Left renal cortex interstitium (tissue), 4 donors: ENCODE measurements around the gene PBX1. TPM values are rescaled to one million over a fixed set of nuclear protein-coding genes. Genes with fewer than 3 reads are reported as not detected.

Source experiments
- DNase-seq, 4 donors: peaks; one replicate each; pipeline ENCODE4 v3.0.0-alpha.2; 2013; ENCODE audit warnings: low read depth in 4 of 4, low spot score in 2 of 4, missing footprints in 1 of 4
- polyA plus RNA-seq, 4 donors: library from polyadenylated mRNA; unstranded; fragments of 120-200 nt; gene quantifications; one replicate each; pipeline ENCODE4 v1.2.1, GENCODE V29; 2013; ENCODE audit not compliant: insufficient read length in 4 of 4

The PBX1 gene
- polyA plus RNA-seq, 4 donors = 156 to 177 (median 163) TPM

- DNase-seq = no peak
Measured at GRCh38 chr1:164688791-164689190, 129.8 kb downstream of the PBX1 start.

DNA sequence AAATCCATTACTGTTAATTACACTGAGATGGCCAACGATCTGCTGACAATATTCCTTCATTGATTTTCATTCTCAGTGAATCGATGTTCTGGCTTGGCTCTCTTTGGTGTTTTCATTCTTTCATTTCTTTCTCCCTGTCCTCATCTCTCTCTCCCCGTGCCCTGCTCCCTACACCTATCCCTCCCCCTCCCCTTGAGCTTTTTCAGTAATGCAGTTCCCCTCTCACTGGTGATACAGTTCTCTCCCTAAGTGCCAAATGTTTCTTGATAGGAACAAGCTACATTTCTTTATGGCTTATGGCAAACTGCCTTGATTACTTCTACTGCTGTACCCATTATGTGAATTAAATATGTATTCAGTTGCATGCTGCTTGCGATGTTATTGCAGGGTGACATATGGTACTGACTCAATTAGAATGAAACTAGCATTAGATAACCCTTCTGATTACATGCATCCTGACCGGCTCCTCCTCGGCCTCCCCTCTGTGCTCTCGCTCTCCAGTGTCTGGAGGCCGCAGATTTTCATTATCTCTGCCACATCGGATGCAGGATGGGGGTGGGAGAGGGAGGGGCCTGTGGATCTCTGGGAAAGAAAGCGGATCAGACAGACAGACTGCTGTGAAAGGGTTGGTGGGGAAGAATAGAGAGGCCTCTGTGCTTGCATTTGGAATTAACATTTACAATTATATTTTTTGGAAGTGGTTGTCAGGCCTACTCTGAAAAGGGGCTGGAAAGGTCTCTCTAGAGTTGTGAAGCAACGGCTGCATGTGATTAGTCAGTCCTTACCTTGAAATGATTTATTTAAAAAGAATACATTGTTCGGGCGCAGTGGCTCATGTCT lies 130.9 kb downstream of the PBX1 start:
- no peak for DNase-seq

DNA sequence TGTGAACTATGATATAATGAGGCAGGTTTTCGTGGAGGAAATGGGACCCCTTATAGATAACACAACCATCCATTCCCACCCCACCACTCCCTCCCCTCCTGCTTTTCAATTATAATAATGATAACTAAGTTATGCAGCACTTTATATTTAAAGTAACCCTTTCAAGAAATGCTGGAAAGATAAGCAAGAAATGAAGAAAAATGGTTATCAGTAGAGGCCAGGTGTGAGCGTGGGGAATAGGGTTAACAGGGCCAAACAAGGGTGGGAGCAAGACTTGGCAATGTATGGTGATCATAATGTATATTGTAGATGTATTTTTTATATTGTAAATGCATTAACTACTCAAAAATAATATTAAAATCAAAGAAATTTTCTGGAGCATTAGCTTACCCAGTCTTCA lies 133.4 kb downstream of the PBX1 start:
- DNase-seq = no peak

DNA sequence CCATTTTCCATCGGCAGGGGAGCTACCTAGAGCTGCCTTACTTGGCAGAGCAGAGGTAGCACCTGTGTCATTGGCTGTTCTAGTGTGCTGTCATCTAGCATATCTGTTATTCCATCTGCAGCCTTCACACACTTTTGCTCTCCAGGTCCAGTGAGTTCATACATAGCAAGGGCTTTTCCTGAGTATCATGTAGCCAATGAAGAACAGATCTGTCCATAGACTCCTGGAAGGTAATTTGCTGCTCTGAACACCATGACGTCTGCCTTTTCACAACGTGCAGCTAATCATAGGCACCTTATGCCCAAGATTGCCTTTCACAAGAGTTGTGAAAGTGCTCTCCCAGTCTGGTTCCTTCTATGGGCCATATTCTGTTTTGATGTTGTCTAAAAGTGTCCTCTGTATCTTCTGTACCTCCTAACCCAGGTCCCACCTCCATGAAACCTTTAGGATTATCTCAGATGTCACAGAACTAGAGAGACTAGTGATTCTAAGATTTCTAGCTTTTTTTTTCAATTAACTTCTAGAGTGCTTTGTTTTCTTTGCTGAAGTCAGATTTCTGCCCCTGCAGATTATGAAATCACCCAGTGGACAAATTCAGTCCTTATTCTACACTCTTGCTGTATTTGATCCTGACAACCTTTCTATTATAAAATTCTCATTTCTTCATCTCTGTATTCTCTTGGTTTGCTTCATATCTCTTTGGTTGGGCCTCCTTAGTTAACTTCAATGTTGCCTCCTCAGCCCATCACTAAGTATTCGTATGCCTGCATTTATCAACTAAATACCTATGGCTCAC lies 134.8 kb downstream of the PBX1 start:
- no peak for DNase-seq

- DNase-seq = no peak
Measured at GRCh38 chr1:164694505-164694904, 135.5 kb downstream of the PBX1 start.

- no peak for DNase-seq
Measured at GRCh38 chr1:164695956-164696665, 137.1 kb downstream of the PBX1 start.

DNA sequence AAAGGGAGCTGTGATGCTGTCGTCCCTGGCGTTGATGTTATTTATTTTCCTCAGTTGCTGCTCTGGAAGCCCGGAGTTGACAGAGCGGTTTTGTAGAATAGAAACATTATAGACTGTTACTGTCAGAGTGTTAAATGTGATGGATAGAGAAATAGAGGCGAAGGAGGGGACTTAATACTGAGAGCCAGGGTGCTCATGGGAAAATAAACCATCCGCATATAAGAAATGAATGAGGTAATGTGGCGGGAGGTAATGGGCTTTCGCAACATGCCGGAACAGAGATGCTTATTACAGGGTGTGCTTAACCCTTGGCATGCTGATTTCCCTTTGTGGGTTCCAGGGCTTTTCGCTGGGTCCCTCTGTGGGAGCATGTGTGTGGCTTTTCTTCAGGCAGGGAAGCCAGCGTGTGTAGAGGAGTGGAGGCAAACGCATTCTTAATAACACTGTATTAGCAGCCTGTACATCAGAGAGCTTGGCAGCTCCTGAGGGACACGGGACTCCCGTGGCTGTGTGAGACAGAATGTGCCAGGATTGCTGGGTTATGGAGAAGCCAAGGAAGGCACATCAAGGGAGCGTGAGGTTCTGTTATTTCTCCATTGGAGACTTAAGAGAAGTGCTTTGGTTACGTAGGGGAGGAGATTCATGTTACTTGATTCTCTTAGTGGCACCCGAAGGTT lies 141.0 kb downstream of the PBX1 start:
- DNase-seq = no peak

GRCh38 chr1:164700683-164701082 lies 141.7 kb downstream of the PBX1 start:
- no peak for DNase-seq

GRCh38 chr1:164701189-164701761 lies 142.3 kb downstream of the PBX1 start:
- DNase-seq = no peak

DNA sequence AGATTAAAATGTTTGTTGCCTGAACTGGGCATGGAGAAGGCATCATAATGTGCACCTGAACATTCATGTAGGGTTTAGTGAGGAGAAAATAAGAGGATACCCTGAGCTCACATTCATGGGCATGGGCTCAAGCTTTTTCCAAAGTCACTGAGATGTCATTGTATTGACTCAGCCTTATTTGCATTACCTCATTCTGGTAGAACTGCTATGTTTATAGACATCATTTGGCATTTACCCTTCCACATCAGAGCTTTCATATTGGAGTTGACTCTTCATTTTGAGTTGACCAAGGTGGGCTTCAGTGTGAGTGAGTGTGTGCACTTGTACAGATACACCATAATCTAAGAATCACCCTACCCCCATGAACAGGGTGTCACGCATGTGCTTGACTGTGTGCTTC lies 143.2 kb downstream of the PBX1 start:
- DNase-seq = no peak

- DNase-seq = no peak
Measured at GRCh38 chr1:164702664-164703063, 143.7 kb downstream of the PBX1 start.

DNA sequence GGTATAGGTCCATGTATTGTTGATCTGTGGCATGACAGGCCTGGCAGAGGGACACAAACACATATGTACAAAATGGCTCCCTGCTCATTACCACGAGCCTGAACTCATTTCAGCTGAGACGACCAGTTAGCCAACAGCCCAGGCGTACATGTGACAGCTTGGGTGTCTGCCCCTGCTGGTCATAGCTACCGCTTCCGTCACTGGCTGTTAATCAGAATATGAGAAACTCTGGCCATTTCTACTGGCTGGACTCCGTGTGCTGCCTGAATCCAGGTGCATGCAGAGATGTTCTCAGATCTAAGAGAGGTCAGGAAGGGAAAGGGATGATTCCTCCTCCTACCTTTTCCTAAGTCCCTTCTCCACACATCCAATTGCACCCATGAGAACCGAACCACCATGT lies 144.5 kb downstream of the PBX1 start:
- DNase-seq = no peak

DNA sequence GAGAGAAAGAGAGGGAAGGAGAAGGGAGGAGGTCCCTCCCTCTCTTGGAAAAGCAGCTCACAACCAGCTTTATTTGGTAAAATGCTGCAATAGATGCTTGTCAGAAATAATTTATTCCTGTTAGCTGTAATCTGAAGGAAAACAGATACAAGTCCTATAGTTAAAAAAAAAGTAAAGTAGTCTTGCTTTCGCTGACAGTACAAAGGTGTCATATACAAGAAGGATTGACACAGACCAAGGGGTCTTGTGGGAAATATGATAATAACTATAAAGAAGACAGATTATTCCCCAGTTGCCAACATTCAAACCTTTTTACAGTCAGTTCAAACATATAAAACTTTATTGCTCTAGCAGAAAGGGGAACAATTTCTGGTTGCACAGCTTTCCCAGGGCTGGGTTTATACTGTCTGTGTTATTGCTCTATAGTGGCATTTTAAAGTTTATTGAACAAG lies 145.0 kb downstream of the PBX1 start:
- no peak for DNase-seq

DNA sequence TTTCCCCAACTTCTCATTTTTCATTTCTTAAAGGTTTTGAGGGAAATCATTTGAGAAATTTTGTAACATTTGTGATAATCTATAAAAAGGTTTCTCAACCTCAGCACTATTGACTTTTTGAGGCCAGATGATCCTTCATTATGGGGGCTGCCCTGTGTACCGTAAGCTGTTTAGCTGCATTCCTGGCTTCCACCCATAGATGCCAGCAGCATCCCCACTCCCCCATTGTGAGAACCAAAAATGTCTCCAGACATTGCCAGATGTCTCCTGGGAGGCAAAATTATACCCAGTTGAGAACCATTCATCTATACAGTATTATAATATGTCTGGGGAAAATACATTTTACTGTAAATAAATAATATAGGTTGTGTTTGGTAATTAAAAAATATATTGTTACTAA lies 146.0 kb downstream of the PBX1 start:
- no peak for DNase-seq

DNA sequence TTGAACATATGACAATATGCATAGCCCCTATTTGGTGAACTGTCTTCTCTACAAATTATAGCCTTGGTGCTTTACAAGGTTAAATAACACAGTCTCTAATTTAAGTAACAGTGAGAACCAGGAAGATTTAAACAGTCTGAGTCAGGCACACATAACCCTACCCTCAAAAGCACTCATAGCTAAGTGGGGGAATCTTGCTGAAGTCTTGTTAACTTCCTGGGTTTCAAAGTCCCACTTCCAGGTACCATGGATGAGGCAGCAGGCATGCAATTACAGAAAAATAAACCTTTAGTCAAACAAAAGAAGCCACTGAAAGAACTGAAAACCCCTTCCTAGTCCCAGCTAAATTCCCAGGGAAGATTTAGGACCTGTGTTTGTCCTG lies 147.6 kb downstream of the PBX1 start:
- no peak for DNase-seq

- no peak for DNase-seq
Measured at GRCh38 chr1:164707868-164708331, 148.9 kb downstream of the PBX1 start.

- DNase-seq = no peak
Measured at GRCh38 chr1:164708596-164708995, 149.6 kb downstream of the PBX1 start.

DNA sequence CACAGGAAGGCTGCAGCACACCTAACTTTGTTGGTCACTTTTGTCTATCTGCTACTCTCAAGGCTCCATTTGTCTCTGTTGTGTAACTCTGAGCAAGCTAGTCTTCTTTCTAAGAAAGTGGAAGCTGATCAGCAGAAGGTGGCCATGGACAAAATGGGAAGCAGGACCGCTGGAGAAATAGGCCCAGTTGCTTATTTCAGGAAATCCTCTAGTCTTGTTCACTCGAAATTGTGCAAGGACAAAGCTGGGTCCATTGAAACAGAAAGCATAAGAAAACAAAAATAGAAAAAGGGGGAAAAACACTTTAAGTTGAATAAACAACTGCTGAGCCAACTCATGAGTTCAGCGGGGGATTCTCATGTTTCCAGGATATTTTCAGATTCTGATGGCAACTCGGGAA lies 150.1 kb downstream of the PBX1 start:
- DNase-seq = no peak

DNA sequence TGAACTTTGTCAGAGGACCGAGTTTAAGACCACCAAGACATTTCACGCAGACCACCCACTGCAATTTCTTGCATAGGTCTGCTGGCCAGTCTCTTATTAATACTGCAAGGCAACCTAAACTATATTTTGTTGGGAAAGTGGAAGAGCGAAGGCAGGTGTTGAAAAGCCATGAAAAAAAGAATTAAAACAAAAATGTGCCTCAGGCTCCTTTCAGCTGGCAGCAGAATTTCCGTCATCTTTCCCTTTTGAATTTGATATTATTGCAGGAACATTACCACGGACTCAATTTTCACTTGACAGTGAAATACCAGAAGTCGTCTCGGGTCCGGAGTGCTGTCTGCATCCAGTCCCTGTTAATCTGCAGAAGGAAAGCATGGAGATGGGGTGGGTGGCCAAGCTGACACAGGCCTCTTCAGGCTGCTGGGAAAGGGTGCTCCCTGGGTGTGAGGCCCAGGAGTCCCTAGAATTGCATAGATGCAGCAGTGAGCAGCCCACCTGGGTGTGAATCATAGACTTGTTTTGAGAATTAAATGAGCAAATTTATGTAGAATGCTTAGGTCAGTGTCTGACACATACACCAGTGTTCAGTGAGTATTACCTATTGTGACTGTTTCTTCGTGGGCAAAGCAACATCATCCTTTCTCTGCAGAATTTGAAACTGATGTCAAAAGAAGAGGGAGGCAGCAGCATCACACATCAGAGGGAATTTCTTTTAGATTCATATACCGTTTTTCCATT lies 150.7 kb downstream of the PBX1 start:
- DNase-seq = no peak
